HepG2 (cell line): Measurements from ENCODE around the gene FNDC10. TPM values are rescaled to one million over a fixed set of nuclear protein-coding genes. Genes with fewer than 3 reads are reported as not detected.
A peak's percentile ranks its signal among the peaks of the same experiment; 100 is the strongest.

Experiments
- MEIS1 ChIP-seq: sonication (generic); formaldehyde crosslinking; IDR thresholded peaks from 2 replicates; pipeline ENCODE4 v1.9.0; 2021; ENCODE audit warnings: mild to moderate bottlenecking, missing genetic modification reagents, moderate library complexity, borderline replicate concordance
- MYC ChIP-seq: sonication (generic); formaldehyde crosslinking; IDR thresholded peaks from 2 replicates; pipeline ENCODE4 v1.9.0; 2021; ENCODE audit warnings: missing genetic modification reagents, borderline replicate concordance
- REL ChIP-seq: sonication (generic); formaldehyde crosslinking; conservative IDR thresholded peaks from 2 replicates; pipeline ENCODE4 v1.8.0; 2022; ENCODE audit warnings: mild to moderate bottlenecking, missing genetic modification reagents, moderate library complexity
- SATB2 ChIP-seq: sonication (generic); formaldehyde crosslinking; IDR thresholded peaks from 2 replicates; pipeline ENCODE4 v1.5.0; 2020; ENCODE audit warnings: missing genetic modification reagents
- SIN3A ChIP-seq: IDR thresholded peaks from 2 replicates; pipeline ENCODE4 v1.6.1; 2011; ENCODE audit warnings: low read depth, mild to moderate bottlenecking, control low read depth, low read length, borderline replicate concordance
- SMAD1 ChIP-seq: sonication (generic); formaldehyde crosslinking; IDR thresholded peaks from 2 replicates; pipeline ENCODE4 v1.4.0; 2020; ENCODE audit warnings: missing genetic modification reagents, low read depth, mild to moderate bottlenecking, borderline replicate concordance
- SP4 ChIP-seq: sonication (generic); formaldehyde crosslinking; IDR thresholded peaks from 2 replicates; pipeline ENCODE4 v1.8.1; 2023; ENCODE audit warnings: mild to moderate bottlenecking, missing genetic modification reagents
- THAP9 ChIP-seq: sonication (generic); formaldehyde crosslinking; IDR thresholded peaks from 2 replicates; pipeline ENCODE4; 2020; ENCODE audit warnings: missing genetic modification reagents, mild to moderate bottlenecking, borderline replicate concordance
- XRCC5 ChIP-seq: fragments of 200-400 bp; formaldehyde crosslinking; optimal IDR thresholded peaks from 2 replicates; pipeline ENCODE3; 2017; ENCODE audit warnings: mild to moderate bottlenecking, low read length
- ZFY ChIP-seq: sonication (generic); formaldehyde crosslinking; IDR thresholded peaks from 2 replicates; pipeline ENCODE4 v1.4.0; 2020; ENCODE audit warnings: missing genetic modification reagents
- ZGPAT ChIP-seq: IDR thresholded peaks from 2 replicates; pipeline ENCODE4 v1.6.1; 2016; ENCODE audit warnings: mild to moderate bottlenecking
- ZHX2 ChIP-seq, 2 experiments: sonication (generic) in 1 of 2; formaldehyde crosslinking in 1 of 2; IDR thresholded peaks; 2 replicates each; pipeline versions ENCODE4 v1.6.1 to v1.9.0; 2014 to 2022; ENCODE audit warnings: antibody characterized with exemption in 1 of 2, borderline replicate concordance in 1 of 2, inconsistent platforms in 1 of 2, low read depth in 1 of 2, missing genetic modification reagents in 1 of 2
- ZNF264 ChIP-seq: sonication (generic); formaldehyde crosslinking; IDR thresholded peaks from 2 replicates; pipeline ENCODE4 v1.4.0; 2020; ENCODE audit warnings: missing genetic modification reagents
- ZNF33A ChIP-seq: sonication (generic); formaldehyde crosslinking; IDR thresholded peaks from 2 replicates; pipeline ENCODE4 v1.5.1; 2020; ENCODE audit warnings: missing genetic modification reagents, mild to moderate bottlenecking, moderate library complexity, borderline replicate concordance
- ZNF83 ChIP-seq: sonication (generic); formaldehyde crosslinking; IDR thresholded peaks from 2 replicates; pipeline ENCODE4 v1.4.0; 2020; ENCODE audit warnings: missing genetic modification reagents, mild to moderate bottlenecking, borderline replicate concordance
- polyA plus RNA-seq, 8 experiments: library from polyadenylated mRNA; depleted of rRNA in 3 of 8; stranded (reverse) in 7 of 8; unstranded in 1 of 8; fragments of >200 nt; fragmentation: Illumina TruSeq in 4 of 8; extraction: Trizol in 4 of 8; gene quantifications; 2 replicates each; pipeline versions ENCODE4 v1.2.1 to v1.2.3, GENCODE V29; 2011 to 2016; ENCODE audit warnings: low read depth in 4 of 8, missing spikeins in 1 of 8, mixed read lengths in 1 of 8; ENCODE audit not compliant: insufficient read depth in 1 of 8
- total RNA-seq, 5 experiments: library from RNA; depleted of rRNA; stranded (reverse); fragments of >200 nt; fragmentation: Illumina TruSeq; extraction: Trizol; gene quantifications; 2 replicates each; pipeline ENCODE4 v1.2.3, GENCODE V29; 2016; ENCODE audit warnings: low read depth in 1 of 5
- TF ChIP-seq, protein P1 (sequence below): sonication (generic); formaldehyde crosslinking; IDR thresholded peaks from 2 replicates; pipeline ENCODE4 v1.8.1; 2023; ENCODE audit warnings: missing genetic modification reagents, inconsistent platforms, borderline replicate concordance

Gene FNDC10
- total and polyA plus RNA-seq, 2 of the 13 experiments (the other 11 are each of a cell fraction or from before 2014, with no cell fraction given): 2.2 to 2.5 TPM

GRCh38 chr1:1615256-1616044 lies 15.5 kb upstream of the FNDC10 start, which contains the start of gene MIB2 (continued):
- TF ChIP-seq SP4 (CRISPR knock-in tag) (no peak; the same call in 1 of the 2 replicates), REL (CRISPR knock-in tag) (peak; percentile 71; the same call in 1 of the 2 replicates), ZNF83 (peak; percentile 71; the same call in 1 of the 2 replicates), MEIS1 (CRISPR knock-in tag) (peak; percentile 77), MYC (CRISPR knock-in tag) (peak; percentile 75; the same call in 1 of the 2 replicates), XRCC5 (no peak), ZGPAT (CRISPR knock-in tag) (peak; percentile 80; the same call in 1 of the 2 replicates), THAP9 (peak; percentile 62; the same call in 1 of the 2 replicates), ZNF33A (CRISPR knock-in tag) (no peak), SATB2 (CRISPR knock-in tag) (peak; percentile 74; the same call in 1 of the 2 replicates), ZFY (CRISPR knock-in tag) (peak; percentile 97), SIN3A (peak; percentile 90; the same call in 1 of the 2 replicates), ZHX2 (IDR thresholded peaks at IDR 0.05; ENCODE audit: low read depth) (peak; percentile 90), ZHX2 (CRISPR knock-in tag; IDR thresholded peaks at IDR 0.05; ENCODE audit: borderline replicate concordance) (no peak), SMAD1 (peak; percentile 46; the same call in 1 of the 2 replicates), ZNF264 (CRISPR knock-in tag) (0 out of 2 replicates have a peak, but pooled peaks have one; percentile 31)
- TF ChIP-seq, protein P1, sequence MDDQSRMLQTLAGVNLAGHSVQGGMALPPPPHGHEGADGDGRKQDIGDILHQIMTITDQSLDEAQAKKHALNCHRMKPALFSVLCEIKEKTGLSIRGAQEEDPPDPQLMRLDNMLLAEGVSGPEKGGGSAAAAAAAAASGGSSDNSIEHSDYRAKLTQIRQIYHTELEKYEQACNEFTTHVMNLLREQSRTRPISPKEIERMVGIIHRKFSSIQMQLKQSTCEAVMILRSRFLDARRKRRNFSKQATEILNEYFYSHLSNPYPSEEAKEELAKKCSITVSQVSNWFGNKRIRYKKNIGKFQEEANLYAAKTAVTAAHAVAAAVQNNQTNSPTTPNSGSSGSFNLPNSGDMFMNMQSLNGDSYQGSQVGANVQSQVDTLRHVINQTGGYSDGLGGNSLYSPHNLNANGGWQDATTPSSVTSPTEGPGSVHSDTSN (CRISPR knock-in tag): no peak
